Fibroblast of mammary gland (primary cell): Measurements from ENCODE around the gene ATXN7L3.
A peak's percentile ranks its signal among the peaks of the same experiment; 100 is the strongest.

Experiments used
- DNase-seq: peaks from one replicate; pipeline ENCODE4 v3.0.0-alpha.2; 2010; ENCODE audit warnings: low read depth
- H3K4me3 ChIP-seq: 2 replicates; pipeline ENCODE4 v1.5.1; 2011; ENCODE audit warnings: low read depth, mild to moderate bottlenecking, low read length, moderate library complexity; ENCODE audit not compliant: control insufficient read depth
- CTCF ChIP-seq: conservative IDR thresholded peaks from 2 replicates; pipeline ENCODE4 v1.5.1; 2011; ENCODE audit warnings: low read depth, low read length, inconsistent platforms; ENCODE audit not compliant: control insufficient read depth, insufficient read depth

The ATXN7L3 gene

GRCh38 chr17:44217738-44218343 is 18.2 kb upstream of the ATXN7L3 start:
- H3K4me3 ChIP-seq, result peak overlapping the region; percentile 66
- no peak for TF ChIP-seq CTCF
- no peak for DNase-seq

DNA sequence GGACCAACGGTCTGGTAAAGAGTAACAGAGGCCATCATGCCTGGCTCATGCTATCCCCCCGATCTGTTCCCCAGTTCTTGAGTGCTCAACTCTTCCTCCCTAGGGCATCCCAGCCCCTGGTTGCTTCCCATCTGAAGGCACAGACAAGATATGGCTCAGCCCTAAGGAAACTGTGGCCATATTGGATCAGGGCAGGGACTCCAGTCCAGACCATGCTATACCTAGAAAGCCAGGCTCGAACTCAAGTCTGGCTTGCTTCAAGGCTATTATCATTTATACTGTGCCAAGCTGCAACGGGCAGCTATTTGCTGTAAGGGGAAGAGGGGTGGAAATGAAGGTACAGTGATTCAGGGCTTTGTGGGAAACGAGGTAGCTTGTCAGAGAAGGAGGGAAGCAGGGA is 17.0 kb upstream of the ATXN7L3 start:
- H3K4me3 ChIP-seq, result no peak overlapping the region
- no peak for DNase-seq
- no peak for TF ChIP-seq CTCF

DNA sequence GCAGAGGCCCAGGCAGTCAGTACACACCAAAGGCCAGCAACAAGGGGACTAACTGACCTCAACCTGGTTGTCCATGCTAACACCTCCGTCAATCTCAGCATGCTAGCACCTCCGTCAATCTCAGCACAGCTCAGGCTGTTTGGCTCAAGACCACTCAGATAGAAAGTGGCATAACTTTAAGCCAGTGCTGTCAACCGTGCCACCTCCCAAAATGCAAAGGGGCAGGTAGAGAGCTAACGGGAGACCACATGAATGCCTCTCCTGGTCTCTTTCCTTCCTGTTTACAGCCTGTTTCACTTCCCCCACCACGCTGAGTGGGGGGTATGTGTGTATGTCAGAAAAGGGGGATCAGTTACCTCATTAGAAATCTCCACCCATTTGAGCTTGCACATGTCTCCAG is 16.5 kb upstream of the ATXN7L3 start:
- no peak for TF ChIP-seq CTCF
- DNase-seq, result no peak
- H3K4me3 ChIP-seq, result no peak overlapping the region

DNA sequence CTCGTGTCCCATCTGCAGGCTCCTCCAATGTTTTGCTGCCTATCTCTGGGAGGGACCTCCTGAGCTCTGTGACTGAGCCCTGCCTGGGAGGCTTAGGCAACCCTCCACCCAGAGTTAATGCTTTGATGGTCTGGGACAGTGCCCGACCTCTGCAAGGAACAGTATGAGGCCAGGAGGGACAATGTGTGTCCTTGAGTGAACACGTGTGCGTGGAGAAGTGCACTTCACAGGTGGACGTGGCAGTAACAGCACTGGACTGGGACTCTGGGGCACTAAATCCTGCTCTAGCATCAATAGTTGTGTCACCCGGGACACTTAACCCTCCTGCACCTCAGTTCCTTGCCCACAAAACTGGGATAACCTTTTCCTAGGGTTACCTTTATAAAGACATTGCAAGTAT is 15.2 kb upstream of the ATXN7L3 start:
- DNase-seq, result no peak
- H3K4me3 ChIP-seq, result no peak overlapping the region
- TF ChIP-seq CTCF, result no peak

GRCh38 chr17:44214230-44214494 is 14.5 kb upstream of the ATXN7L3 start:
- no peak for DNase-seq
- H3K4me3 ChIP-seq, result no peak overlapping the region
- TF ChIP-seq CTCF, result no peak

- TF ChIP-seq CTCF, result no peak
- DNase-seq, result no peak
- no peak overlapping the region for H3K4me3 ChIP-seq
Measured at GRCh38 chr17:44213403-44214229, 13.9 kb upstream of the ATXN7L3 start.
